ENCODE results near the gene HPRT1. TPM values are rescaled to one million over a fixed set of nuclear protein-coding genes. Genes with fewer than 3 reads are reported as not detected.
"Not testable (repeated sequence)": the region's sequence is repeated elsewhere in the genome, so short reads cannot be mapped to it uniquely, and the experiment has no call there.

HPRT1 gene
- total RNA-seq, 1 donor from 2014 or later, result 14.5 TPM

GRCh38 chrX:134459683-134460004 is 321 bp upstream of the HPRT1 start:
- Histone ChIP-seq H3K4me1 (no peaks in the 10 kb centered on the region), H3K36me3 (no peaks in the 10 kb centered on the region), H3K27me3 (no peaks in the 10 kb centered on the region), H3K27ac (no peak overlapping the region), H3K9me3 (no peaks in the 10 kb centered on the region), H3K4me3 (peak overlapping the region; percentile 48 to 64)
- TF ChIP-seq POLR2AphosphoS5 (IDR thresholded peaks at IDR 0.05; ENCODE audit: insufficient read depth in 1 of 2, low read depth in 1 of 2) (no peak), POLR2A (IDR thresholded peaks at IDR 0.05) (no peak), CTCF (IDR thresholded peaks at IDR 0.05) (no peak)
- DNase-seq (ENCODE audit: extremely low spot score in 2 of 2), result no peak
- intact Hi-C loops (cut with DNase I), result no loop called here

DNA sequence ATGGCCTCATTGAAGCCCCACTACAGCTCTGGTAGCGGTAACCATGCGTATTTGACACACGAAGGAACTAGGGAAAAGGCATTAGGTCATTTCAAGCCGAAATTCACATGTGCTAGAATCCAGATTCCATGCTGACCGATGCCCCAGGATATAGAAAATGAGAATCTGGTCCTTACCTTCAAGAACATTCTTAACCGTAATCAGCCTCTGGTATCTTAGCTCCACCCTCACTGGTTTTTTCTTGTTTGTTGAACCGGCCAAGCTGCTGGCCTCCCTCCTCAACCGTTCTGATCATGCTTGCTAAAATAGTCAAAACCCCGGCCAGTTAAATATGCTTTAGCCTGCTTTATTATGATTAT is 876 bp downstream of the HPRT1 start:
- no peaks in the 10 kb centered on the region for H3K4me1 ChIP-seq
- H3K27ac ChIP-seq, result no peak overlapping the region
- peak overlapping the region; percentile 48 to 64 for H3K4me3 ChIP-seq

DNA sequence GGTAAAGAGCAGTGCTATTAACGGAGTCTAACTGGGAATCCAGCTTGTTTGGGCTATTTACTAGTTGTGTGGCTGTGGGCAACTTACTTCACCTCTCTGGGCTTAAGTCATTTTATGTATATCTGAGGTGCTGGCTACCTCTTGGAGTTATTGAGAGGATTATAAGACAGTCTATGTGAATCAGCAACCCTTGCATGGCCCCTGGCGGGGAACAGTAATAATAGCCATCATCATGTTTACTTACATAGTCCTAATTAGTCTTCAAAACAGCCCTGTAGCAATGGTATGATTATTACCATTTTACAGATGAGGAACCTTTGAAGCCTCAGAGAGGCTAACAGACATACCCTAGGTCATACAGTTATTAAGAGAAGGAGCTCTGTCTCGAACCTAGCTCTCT is 1.5 kb downstream of the HPRT1 start:
- TF ChIP-seq CTCF (IDR thresholded peaks at IDR 0.05), result no peak
- no peak for TF ChIP-seq POLR2A (IDR thresholded peaks at IDR 0.05)
- no peak for TF ChIP-seq POLR2AphosphoS5 (IDR thresholded peaks at IDR 0.05; ENCODE audit: insufficient read depth in 1 of 2, low read depth in 1 of 2)
- H3K36me3 ChIP-seq, result no peaks in the 10 kb centered on the region
- no peak overlapping the region for H3K27ac ChIP-seq
- H3K27me3 ChIP-seq, result no peaks in the 10 kb centered on the region
- H3K9me3 ChIP-seq, result no peaks in the 10 kb centered on the region
- no peaks in the 10 kb centered on the region for H3K4me1 ChIP-seq
- intact Hi-C loops (cut with DNase I), result no loop called here
- H3K4me3 ChIP-seq, result no peak overlapping the region
- no peak for DNase-seq (ENCODE audit: extremely low spot score in 2 of 2)

More for the DNA sequence above, 876 bp downstream of the HPRT1 start:
- no peaks in the 10 kb centered on the region for H3K9me3 ChIP-seq
- TF ChIP-seq CTCF (IDR thresholded peaks at IDR 0.05) (no peak), POLR2AphosphoS5 (IDR thresholded peaks at IDR 0.05; ENCODE audit: insufficient read depth in 1 of 2, low read depth in 1 of 2) (no peak), POLR2A (IDR thresholded peaks at IDR 0.05) (no peak)
- DNase-seq (ENCODE audit: extremely low spot score in 2 of 2), result no peak
- H3K36me3 ChIP-seq, result no peaks in the 10 kb centered on the region
- H3K27me3 ChIP-seq, result no peaks in the 10 kb centered on the region
- intact Hi-C loops (cut with DNase I), result no loop called here

GRCh38 chrX:134462927-134463326 is 3.0 kb downstream of the HPRT1 start:
- no peak for TF ChIP-seq POLR2A (IDR thresholded peaks at IDR 0.05)
- TF ChIP-seq CTCF (IDR thresholded peaks at IDR 0.05), result no peak
- no peak for TF ChIP-seq POLR2AphosphoS5 (IDR thresholded peaks at IDR 0.05; ENCODE audit: insufficient read depth in 1 of 2, low read depth in 1 of 2)
- Histone ChIP-seq H3K36me3 (no peaks in the 10 kb centered on the region), H3K4me1 (no peaks in the 10 kb centered on the region), H3K4me3 (no peak overlapping the region), H3K9me3 (no peaks in the 10 kb centered on the region), H3K27ac (no peak overlapping the region), H3K27me3 (no peaks in the 10 kb centered on the region)
- intact Hi-C loops (cut with DNase I), result no loop called here
- DNase-seq (ENCODE audit: extremely low spot score in 2 of 2), result no peak

- H3K27me3 ChIP-seq; intact Hi-C loops (cut with DNase I); H3K36me3 ChIP-seq; H3K4me1 ChIP-seq; H3K27ac ChIP-seq; H3K4me3 ChIP-seq; H3K9me3 ChIP-seq; DNase-seq (ENCODE audit: extremely low spot score in 2 of 2): not testable (repeated sequence)
These were observed 4.5 kb downstream of the HPRT1 start for GRCh38 chrX:134464453-134464852.

- H3K9me3 ChIP-seq, result no peaks in the 10 kb centered on the region
- TF ChIP-seq POLR2A (IDR thresholded peaks at IDR 0.05) (no peak), CTCF (IDR thresholded peaks at IDR 0.05) (no peak), POLR2AphosphoS5 (IDR thresholded peaks at IDR 0.05; ENCODE audit: insufficient read depth in 1 of 2, low read depth in 1 of 2) (no peak)
- H3K36me3 ChIP-seq, result no peaks in the 10 kb centered on the region
- intact Hi-C loops (cut with DNase I), result no loop called here
- no peak overlapping the region for H3K27ac ChIP-seq
- no peak for DNase-seq (ENCODE audit: extremely low spot score in 2 of 2)
- H3K27me3 ChIP-seq, result no peaks in the 10 kb centered on the region
- no peaks in the 10 kb centered on the region for H3K4me1 ChIP-seq
- H3K4me3 ChIP-seq, result no peak overlapping the region
These were observed 9.5 kb downstream of the HPRT1 start for GRCh38 chrX:134469486-134469885.

Data from vagina (tissue), 2 donors.